HEK293T (cell line): ENCODE data around the gene FGFRL1.

Source experiments
- BHLHE40 ChIP-seq: fragments of 450-650 bp; IDR thresholded peaks from 2 replicates; pipeline ENCODE4 v1.6.1; 2016; ENCODE audit warnings: mild to moderate bottlenecking, moderate library complexity, borderline replicate concordance
- ELF4 ChIP-seq: fragments of 450-650 bp; IDR thresholded peaks from 2 replicates; pipeline ENCODE4 v1.6.1; 2017; ENCODE audit warnings: antibody characterized with exemption
- FOXK2 ChIP-seq: fragments of 450-650 bp; IDR thresholded peaks from 2 replicates; pipeline ENCODE4 v1.6.1; 2016; ENCODE audit warnings: mild to moderate bottlenecking
- FOXM1 ChIP-seq: fragments of 450-650 bp; IDR thresholded peaks from 2 replicates; pipeline ENCODE4 v1.6.1; 2017; ENCODE audit warnings: mild to moderate bottlenecking, borderline replicate concordance
- LEF1 ChIP-seq: fragments of 450-650 bp; IDR thresholded peaks from 2 replicates; pipeline ENCODE4 v1.6.1; 2017; ENCODE audit warnings: mild to moderate bottlenecking, borderline replicate concordance
- NFRKB ChIP-seq: fragments of 450-650 bp; IDR thresholded peaks from 2 replicates; pipeline ENCODE4 v1.6.1; 2016; ENCODE audit warnings: mild to moderate bottlenecking, moderate library complexity
- PKNOX1 ChIP-seq: fragments of 450-650 bp; IDR thresholded peaks from 2 replicates; pipeline ENCODE4 v1.6.1; 2016
- SUZ12 ChIP-seq: fragments of 450-650 bp; IDR thresholded peaks from 2 replicates; pipeline ENCODE4 v1.6.1; 2016; ENCODE audit warnings: mild to moderate bottlenecking
- ZNF384 ChIP-seq: fragments of 450-650 bp; IDR thresholded peaks from 2 replicates; pipeline ENCODE4 v1.6.1; 2016

GRCh38 chr4:1013225-1014073 lies 2.0 kb downstream of the FGFRL1 start:
- TF ChIP-seq BHLHE40, result no peak
- TF ChIP-seq FOXM1, result no peak
- no peak for TF ChIP-seq PKNOX1
- TF ChIP-seq FOXK2, result no peak
- no peak for TF ChIP-seq SUZ12
- TF ChIP-seq NFRKB, result no peak
- no peak for TF ChIP-seq LEF1
- no peak for TF ChIP-seq ELF4
- no peak for TF ChIP-seq ZNF384
